NCI-H2196 treated with DMSO at 0.1 percent for 48 hours (cell line): ENCODE measurements around the gene RPL37A.
"Not testable (repeated sequence)": the region's sequence is repeated elsewhere in the genome, so short reads cannot be mapped to it uniquely, and the experiment has no call there.

Source experiments
- DNase-seq: peaks from one replicate; lab custom pipeline; 2025; ENCODE audit not compliant: unreplicated experiment; lab: John Stamatoyannopoulos, UW

Gene RPL37A

DNA sequence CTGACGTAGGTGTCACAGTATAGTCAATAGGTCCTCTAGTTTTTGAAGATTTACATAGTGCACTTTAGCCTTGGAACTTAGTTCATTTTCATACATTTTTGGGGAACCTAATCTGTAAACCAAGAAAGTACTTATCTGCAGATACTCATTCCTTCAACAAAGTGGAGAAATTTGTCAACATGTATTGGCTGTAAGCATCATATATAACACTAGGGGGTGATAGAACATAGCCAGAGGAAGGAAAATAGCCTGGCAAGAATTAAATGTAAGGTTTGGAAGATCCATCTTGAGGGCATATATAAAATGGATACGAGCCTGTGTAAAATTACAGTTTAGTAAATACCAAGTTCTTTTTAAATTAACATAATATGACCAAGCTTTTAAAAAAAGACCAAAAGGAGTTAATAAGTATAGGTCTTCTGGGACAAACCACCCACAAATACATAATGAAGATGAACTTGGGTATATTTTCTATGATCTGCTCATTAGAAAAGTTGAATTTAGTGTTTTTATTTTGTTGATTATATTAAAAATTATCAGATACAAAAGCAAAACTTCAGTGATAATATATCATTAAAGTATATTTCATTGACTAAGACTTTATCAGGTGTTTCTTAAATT is 18.2 kb downstream of the RPL37A start:
- DNase-seq = peak; percentile 57

DNA sequence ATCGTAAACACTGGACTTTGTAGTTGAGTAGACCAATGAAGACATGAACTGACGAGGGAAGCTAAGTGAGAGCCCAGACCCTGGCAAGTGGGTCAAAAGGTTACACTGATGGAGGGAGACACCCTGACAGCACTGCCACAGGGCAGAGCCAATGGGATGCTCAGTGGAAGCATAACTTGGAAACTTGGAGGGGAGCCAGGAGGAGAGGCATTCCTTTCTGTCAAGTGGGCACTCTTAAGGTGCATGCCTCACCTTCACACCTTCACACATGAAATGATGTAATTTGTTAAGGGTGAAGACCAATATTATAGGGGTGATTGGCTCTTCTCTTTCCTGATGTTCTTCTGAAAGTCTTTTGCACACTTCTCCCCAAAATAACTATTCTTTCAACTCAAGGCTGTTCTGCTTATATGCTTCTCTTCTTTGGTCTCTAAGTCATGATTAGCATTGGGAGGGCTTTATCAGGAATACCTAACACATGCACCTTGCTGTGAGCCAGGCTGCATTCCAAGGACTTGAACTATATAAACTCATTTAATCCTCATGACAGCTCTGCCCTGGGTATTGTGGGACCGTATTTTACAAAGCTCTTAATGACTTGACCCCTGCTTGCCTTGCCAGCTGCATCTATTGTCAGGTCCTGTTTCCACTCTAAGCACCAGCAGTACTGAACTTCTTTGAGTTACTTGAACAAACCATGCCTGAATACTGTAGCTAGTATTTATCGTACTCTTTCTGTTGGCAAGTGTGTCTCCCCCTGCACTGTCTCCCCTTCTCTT is 19.0 kb downstream of the RPL37A start:
- DNase-seq = no peak

GRCh38 chr2:216518566-216519119 is 20.0 kb downstream of the RPL37A start:
- DNase-seq = not testable (repeated sequence)

- DNase-seq = peak; percentile 79
Measured at GRCh38 chr2:216519154-216519762, 20.6 kb downstream of the RPL37A start.

DNA sequence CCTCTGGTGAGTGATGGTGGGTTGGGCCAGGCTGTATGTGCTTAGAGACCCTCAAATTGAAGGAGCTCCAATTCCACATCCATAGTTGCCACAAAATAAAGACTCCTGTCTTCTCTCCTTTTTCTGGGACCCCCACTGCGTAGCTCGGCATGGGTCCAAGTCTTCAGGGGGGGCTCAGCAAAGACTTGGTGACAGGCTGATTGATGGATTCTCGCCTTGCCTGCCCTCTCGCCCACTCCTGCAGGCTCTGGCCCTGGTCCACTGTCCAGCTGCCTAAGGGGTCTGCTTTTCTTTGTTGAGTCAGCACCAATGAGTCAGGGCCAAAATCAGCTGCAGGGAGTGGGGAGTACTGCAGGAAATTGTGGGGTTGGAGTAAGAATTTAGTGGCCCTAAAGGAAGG is 21.5 kb downstream of the RPL37A start:
- DNase-seq = no peak

- no peak for DNase-seq
Measured at GRCh38 chr2:216522892-216523502, 24.4 kb downstream of the RPL37A start.

- DNase-seq = no peak
Measured at GRCh38 chr2:216525972-216526371, 27.3 kb downstream of the RPL37A start.

DNA sequence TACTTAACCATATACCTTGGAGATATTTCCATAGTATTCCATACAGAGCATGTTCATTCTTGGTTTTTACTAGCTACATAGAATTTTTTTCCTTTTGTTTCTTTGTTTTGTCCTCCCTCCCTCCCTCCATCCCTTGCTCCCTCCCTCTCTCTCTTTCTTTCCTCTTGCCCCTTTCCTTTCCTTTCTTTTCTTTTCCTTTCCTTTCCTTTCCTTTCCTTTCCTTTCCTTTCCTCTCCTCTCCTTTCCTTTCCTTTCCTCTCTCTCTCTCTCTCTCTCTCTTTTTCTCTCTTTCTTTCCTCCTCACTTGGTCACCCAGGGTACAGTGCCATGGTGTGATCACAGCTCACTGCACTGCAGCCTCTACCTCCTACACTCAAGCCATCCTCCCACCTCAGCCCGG is 28.3 kb downstream of the RPL37A start:
- no peak for DNase-seq

DNA sequence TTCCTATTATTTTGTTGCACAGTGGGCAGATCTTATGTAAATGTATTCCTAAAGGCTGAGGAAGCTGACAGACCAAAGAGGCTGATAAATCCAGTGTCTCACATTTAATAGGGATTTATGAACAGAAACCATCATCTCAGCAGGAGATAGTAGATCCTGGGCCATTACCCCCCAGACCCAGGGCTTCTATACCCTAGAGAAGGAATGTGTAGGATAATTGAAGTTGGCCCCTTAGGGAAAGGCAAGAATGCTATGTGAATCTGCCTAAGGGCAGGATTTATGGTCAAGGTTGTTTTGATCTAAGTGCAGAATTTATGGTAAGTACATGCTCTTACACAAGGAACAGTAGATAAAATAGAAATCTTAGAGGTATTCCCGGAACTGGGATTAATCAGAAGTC is 29.0 kb downstream of the RPL37A start:
- no peak for DNase-seq

DNA sequence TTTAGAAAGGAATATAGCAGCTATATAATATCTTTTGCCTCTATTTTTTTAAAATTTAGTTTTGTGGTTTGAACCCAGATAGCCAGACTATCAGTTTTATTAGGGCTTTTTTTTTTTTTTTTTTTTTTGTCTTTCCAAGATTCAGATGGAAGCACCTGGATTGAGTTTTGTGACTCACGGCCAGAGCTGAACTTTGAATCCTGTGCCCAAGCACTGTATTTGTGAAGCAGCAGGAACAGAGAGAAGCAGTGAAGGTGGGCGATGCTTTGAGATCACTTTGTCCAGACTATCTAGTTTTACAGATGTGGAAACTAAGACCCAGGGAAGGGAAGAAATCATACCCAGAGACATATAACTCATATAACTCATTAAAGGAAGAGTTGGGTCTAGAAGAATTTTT is 33.9 kb downstream of the RPL37A start:
- DNase-seq = no peak

- DNase-seq = no peak
Measured at GRCh38 chr2:216533609-216534008, 35.0 kb downstream of the RPL37A start.

- no peak for DNase-seq
Measured at GRCh38 chr2:216534809-216535208, 36.2 kb downstream of the RPL37A start.

DNA sequence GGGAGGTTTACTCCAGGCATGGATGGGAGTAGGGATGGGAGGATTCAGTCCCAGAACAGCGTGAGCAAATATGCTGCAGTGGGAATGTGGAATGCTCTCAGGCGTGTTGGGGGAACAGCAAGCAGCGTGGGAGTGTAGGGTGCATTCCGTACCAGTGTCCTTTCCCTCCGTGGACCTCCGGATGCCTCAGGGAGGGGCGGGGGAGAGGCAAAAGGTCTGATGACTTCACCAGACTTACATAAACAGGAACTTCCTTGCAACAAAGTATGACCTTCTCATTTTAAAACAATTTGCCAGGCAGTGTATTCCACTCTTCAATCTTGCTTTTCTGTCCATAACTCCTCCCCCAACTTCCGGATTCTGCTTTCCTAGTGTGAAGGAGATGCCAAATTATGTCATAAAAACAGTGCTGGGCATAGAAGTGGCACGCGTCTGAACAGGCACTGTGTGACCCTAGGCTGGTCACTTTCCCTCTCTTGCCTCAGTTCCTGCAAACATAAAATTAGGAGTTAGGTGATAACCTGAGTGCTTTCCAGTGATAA is 36.9 kb downstream of the RPL37A start:
- DNase-seq = no peak

DNA sequence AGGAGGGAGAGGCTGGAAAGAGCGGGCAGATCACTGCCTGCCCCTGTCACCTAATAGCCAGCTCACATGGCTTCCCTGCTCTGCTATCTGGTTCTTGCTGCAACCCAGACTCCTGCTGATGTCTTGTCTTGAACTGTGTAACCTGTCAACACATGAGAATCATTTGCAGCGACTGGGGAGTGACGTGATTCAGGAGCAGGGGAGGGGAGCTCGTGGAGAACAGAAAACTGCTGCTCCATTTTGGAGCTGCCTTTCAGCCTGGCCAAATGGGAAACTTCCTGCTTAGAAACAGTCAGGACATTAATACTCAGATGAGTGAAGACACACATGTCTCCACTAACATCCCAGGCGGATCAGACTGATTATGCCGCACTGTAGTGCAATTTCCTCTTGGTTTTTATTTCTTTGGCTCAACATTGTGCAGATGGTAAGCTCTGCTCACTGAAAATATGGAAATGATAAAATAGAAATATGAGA is 38.1 kb downstream of the RPL37A start:
- no peak for DNase-seq

DNA sequence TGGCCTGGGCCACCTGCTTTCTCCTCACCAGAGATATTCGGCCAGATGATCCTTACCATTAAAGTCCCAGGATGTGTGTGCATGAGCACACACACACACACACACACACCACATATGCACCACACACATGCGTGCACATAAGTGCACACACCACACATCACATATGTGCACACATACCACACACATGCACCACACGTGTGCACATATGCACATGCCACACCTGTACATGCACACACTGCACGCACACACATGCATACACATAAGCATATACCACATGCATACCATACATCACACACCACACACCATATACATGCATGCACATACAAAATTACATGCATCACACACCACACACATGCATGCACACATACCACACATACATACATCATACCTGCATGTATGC is 38.7 kb downstream of the RPL37A start:
- no peak for DNase-seq

DNA sequence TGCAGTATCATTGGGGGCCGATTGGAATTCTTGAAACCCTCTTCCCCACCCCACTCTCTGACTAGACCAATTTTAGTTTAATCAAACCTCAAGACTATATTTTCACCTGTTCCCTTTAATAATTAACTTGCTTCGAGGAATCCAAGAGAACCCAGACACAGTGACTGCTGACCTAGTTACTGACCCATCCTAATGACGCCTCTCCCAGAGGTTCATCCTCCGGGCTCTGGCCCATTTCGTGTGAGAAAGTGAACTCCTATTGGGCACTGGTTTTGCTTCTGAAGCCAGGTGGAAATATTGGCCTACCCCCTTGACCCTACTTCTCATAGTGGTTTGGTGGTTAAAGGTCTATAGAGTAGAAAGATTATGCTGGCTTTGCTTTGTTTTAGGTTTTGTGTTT is 39.9 kb downstream of the RPL37A start:
- DNase-seq = no peak

DNA sequence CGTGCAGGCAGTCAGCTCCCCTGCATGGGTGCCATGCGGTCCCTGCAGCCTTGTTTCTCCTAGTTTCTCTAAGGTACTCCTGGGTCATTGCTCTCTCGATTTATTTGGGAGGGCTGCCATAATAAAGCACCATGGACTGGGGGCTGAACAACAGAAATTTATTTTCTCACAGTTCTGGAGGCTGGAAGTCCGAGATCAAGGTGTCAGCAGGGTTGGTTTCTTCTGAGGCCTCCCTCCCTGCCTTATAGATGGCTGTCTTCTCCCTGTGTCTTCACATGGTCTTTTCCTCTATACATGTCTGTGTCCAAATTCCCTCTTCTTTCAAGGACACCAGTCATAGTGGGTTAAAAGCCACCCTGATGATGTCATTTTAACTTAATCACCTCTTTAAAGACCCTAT is 40.5 kb downstream of the RPL37A start:
- DNase-seq = no peak

GRCh38 chr2:216539791-216540241 is 41.2 kb downstream of the RPL37A start:
- peak; percentile 71 for DNase-seq

GRCh38 chr2:216540920-216541319 is 42.3 kb downstream of the RPL37A start:
- DNase-seq = no peak

DNA sequence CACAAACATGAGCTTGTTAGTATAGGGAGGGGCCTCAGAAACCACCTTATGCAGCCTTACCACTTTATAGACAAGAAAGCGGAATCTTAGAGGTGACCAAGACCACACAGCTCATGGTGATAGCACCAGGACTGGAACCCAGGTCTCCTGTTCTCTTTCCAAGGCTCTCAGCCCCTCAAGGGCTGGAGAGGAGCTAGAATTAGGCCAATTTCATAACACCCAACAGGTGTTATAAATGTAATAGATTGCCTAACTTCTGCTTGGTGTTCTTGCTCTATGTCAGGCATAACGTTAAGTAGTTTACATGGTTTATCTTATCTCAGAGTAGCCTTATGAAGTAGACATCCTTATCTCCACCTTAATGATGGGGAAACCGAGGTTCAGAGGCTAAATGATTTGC is 42.9 kb downstream of the RPL37A start:
- no peak for DNase-seq

GRCh38 chr2:216545359-216545758 is 46.7 kb downstream of the RPL37A start:
- no peak for DNase-seq
